Naive thymus-derived CD4-positive, alpha-beta T cell (primary cell): ENCODE results near the gene WDFY3. TPM values are rescaled to one million over a fixed set of nuclear protein-coding genes. Genes with fewer than 3 reads are reported as not detected.

Experiments
- ATAC-seq: fragments of 150-1000 bp; cut with Tn5 transposase; 2 replicates; pipeline ENCODE4 v1.10.0; 2021; ENCODE audit warnings: mild to moderate bottlenecking, moderate library complexity
- CTCF ChIA-PET: fragments of 350-600 bp; sonication (Branson Sonifier 250); formaldehyde crosslinking; loops from one replicate; lab custom pipeline; 2021; ENCODE audit warnings: antibody characterized with exemption; lab: Charles Lee
- POLR2A ChIA-PET: fragments of 350-600 bp; sonication (Branson Sonifier 250); formaldehyde crosslinking; loops from one replicate; lab custom pipeline; 2021; ENCODE audit warnings: antibody characterized with exemption, inconsistent platforms; lab: Charles Lee
- DNase-seq, 9 donors: peaks; one replicate each; pipeline versions ENCODE4 v3.0.0 to v3.0.0-alpha.2; 2020 to 2022; ENCODE audit warnings: mixed read lengths in 1 of 9
- H3K27ac ChIP-seq: one replicate; pipeline ENCODE4 v1.7.0; 2013; ENCODE audit warnings: mild to moderate bottlenecking, low read depth, low read length, moderate library complexity
- H3K27me3 ChIP-seq, 2 donors: one replicate each; pipeline ENCODE4 v1.7.0; 2013; ENCODE audit warnings: low read length in 2 of 2, mild to moderate bottlenecking in 2 of 2, moderate library complexity in 2 of 2; ENCODE audit not compliant: control insufficient read depth in 2 of 2, insufficient read depth in 2 of 2
- H3K36me3 ChIP-seq, 3 experiments: 1 replicate in 2 of 3; 2 replicates in 1 of 3; pipeline ENCODE4 v1.7.0; 2013; ENCODE audit warnings: low read length in 3 of 3, mild to moderate bottlenecking in 3 of 3, moderate library complexity in 1 of 3; ENCODE audit not compliant: insufficient read depth in 3 of 3, control insufficient read depth in 2 of 3
- H3K4me1 ChIP-seq, 2 donors: one replicate each; pipeline ENCODE4 v1.7.0; 2013; ENCODE audit warnings: low read length in 2 of 2, mild to moderate bottlenecking in 2 of 2, moderate library complexity in 1 of 2; ENCODE audit not compliant: control insufficient read depth in 2 of 2, insufficient read depth in 2 of 2
- H3K4me3 ChIP-seq: 2 replicates; pipeline ENCODE4 v1.7.0; 2013; ENCODE audit warnings: mild to moderate bottlenecking, low read length
- H3K9me3 ChIP-seq, 3 experiments: 1 replicate in 2 of 3; 2 replicates in 1 of 3; pipeline ENCODE4 v1.7.0; 2013; ENCODE audit warnings: low read length in 3 of 3; ENCODE audit not compliant: control insufficient read depth in 2 of 3
- H3K27ac Mint-ChIP-seq, 9 donors: one replicate each; pipeline ENCODE4 v1.8.0; 2020 to 2022; ENCODE audit warnings: mixed read lengths in 9 of 9, mild to moderate bottlenecking in 8 of 9, moderate library complexity in 5 of 9, inconsistent platforms in 2 of 9
- H3K27me3 Mint-ChIP-seq, 5 donors: one replicate each; pipeline ENCODE4 v1.8.0; 2021 to 2022; ENCODE audit warnings: mixed read lengths in 5 of 5, mild to moderate bottlenecking in 1 of 5
- H3K36me3 Mint-ChIP-seq, 5 donors: one replicate each; pipeline ENCODE4 v1.8.0; 2020 to 2022; ENCODE audit warnings: mixed read lengths in 5 of 5, mild to moderate bottlenecking in 3 of 5, inconsistent platforms in 1 of 5
- H3K4me1 Mint-ChIP-seq, 7 donors: one replicate each; pipeline ENCODE4 v1.8.0; 2020 to 2022; ENCODE audit warnings: mixed read lengths in 7 of 7, mild to moderate bottlenecking in 3 of 7, inconsistent platforms in 1 of 7
- H3K4me3 Mint-ChIP-seq, 10 donors: one replicate each; pipeline ENCODE4 v1.8.0; 2020 to 2022; ENCODE audit warnings: mild to moderate bottlenecking in 10 of 10, mixed read lengths in 10 of 10, moderate library complexity in 6 of 10, inconsistent platforms in 2 of 10
- H3K9me3 Mint-ChIP-seq, 11 donors: one replicate each; pipeline ENCODE4 v1.8.0; 2020 to 2022; ENCODE audit warnings: mixed read lengths in 11 of 11, mild to moderate bottlenecking in 4 of 11, inconsistent platforms in 1 of 11, moderate library complexity in 1 of 11
- intact Hi-C, 2 donors: fragments of 100-400 bp; cut with micrococcal nuclease; formaldehyde crosslinking; loops; one replicate each; pipeline ENCODE4 v1.15.1; 2023
- polyA plus RNA-seq, 2 donors: library from polyadenylated mRNA; unstranded; fragments of 300-500 nt; fragmentation: Illumina TruSeq; gene quantifications; one replicate each; pipeline ENCODE4 v1.2.3, GENCODE V29; 2021
- total RNA-seq, 6 experiments: library from RNA in 5 of 6; stranded (reverse) in 5 of 6; gene quantifications; 1 replicate in 5 of 6; 2 replicates in 1 of 6; pipeline ENCODE4 v1.2.3 and lab custom pipeline; 2021 to 2026

Gene WDFY3
- total and polyA plus RNA-seq, 7 experiments from 2014 or later: 0.07 to 31.4 (median 1.6) TPM; not detected in 2

GRCh38 chr4:84927428-84927827 is 39.1 kb downstream of the WDFY3 start:
- Histone ChIP-seq H3K4me1 (no peaks in the 10 kb centered on the region), H3K9me3 (no peaks in the 10 kb centered on the region), H3K4me3 (no peak overlapping the region), H3K36me3 (no peaks in the 10 kb centered on the region), H3K27ac (no peak overlapping the region), H3K27me3 (no peaks in the 10 kb centered on the region)
- ATAC-seq: no peak
- Mint-ChIP-seq H3K27ac (no peak overlapping the region), H3K9me3 (peaks cover 0 to 4% (median 0%) of the 10 kb centered on the region in 11 donors), H3K27me3 (peaks cover 0 to 2% (median 0%) of the 10 kb centered on the region in 5 donors), H3K4me3 (no peak overlapping the region), H3K36me3 (no peaks in the 10 kb centered on the region), H3K4me1 (no peaks in the 10 kb centered on the region)
- POLR2A ChIA-PET: no interaction called here
- no peak for DNase-seq
- intact Hi-C loops: no loop called here
- CTCF ChIA-PET: no interaction called here

- H3K27ac Mint-ChIP-seq: no peak overlapping the region
- H3K36me3 ChIP-seq: no peaks in the 10 kb centered on the region
- no peak for ATAC-seq
These were observed 40.9 kb downstream of the WDFY3 start for GRCh38 chr4:84925558-84925957.

GRCh38 chr4:84924434-84924833 is 42.1 kb downstream of the WDFY3 start:
- H3K36me3 Mint-ChIP-seq: no peaks in the 10 kb centered on the region
- Histone ChIP-seq H3K36me3 (no peaks in the 10 kb centered on the region), H3K27me3 (no peaks in the 10 kb centered on the region), H3K9me3 (no peaks in the 10 kb centered on the region), H3K27ac (no peak overlapping the region), H3K4me3 (no peak overlapping the region), H3K4me1 (no peaks in the 10 kb centered on the region)
- intact Hi-C loops: no loop called here
- H3K4me3 Mint-ChIP-seq: no peak overlapping the region
- H3K27ac Mint-ChIP-seq: no peak overlapping the region
- ATAC-seq (no peak), DNase-seq (no peak)
- H3K4me1 Mint-ChIP-seq: no peaks in the 10 kb centered on the region
- H3K9me3 Mint-ChIP-seq: peaks cover 0 to 5% (median 0%) of the 10 kb centered on the region in 11 donors
- peaks cover 0 to 5% (median 0%) of the 10 kb centered on the region in 5 donors for H3K27me3 Mint-ChIP-seq
- ChIA-PET CTCF (no interaction called here), POLR2A (no interaction called here)

More at GRCh38 chr4:84925558-84925957, 40.9 kb downstream of the WDFY3 start:
- intact Hi-C loops: no loop called here
- Mint-ChIP-seq H3K4me3 (no peak overlapping the region), H3K4me1 (no peaks in the 10 kb centered on the region), H3K27me3 (peaks cover 0 to 5% (median 0%) of the 10 kb centered on the region in 5 donors), H3K9me3 (peaks cover 0 to 4% (median 0%) of the 10 kb centered on the region in 11 donors), H3K36me3 (no peaks in the 10 kb centered on the region)
- CTCF ChIA-PET: no interaction called here
- POLR2A ChIA-PET: no interaction called here
- Histone ChIP-seq H3K27ac (no peak overlapping the region), H3K4me3 (no peak overlapping the region), H3K4me1 (no peaks in the 10 kb centered on the region), H3K27me3 (no peaks in the 10 kb centered on the region), H3K9me3 (no peaks in the 10 kb centered on the region)
- DNase-seq: no peak

- Histone ChIP-seq H3K36me3 (no peaks in the 10 kb centered on the region), H3K9me3 (no peaks in the 10 kb centered on the region), H3K4me3 (no peak overlapping the region), H3K27ac (no peak overlapping the region), H3K4me1 (no peaks in the 10 kb centered on the region), H3K27me3 (no peaks in the 10 kb centered on the region)
- Mint-ChIP-seq H3K27me3 (peaks cover 0 to 5% (median 0%) of the 10 kb centered on the region in 5 donors), H3K4me3 (no peak overlapping the region), H3K27ac (peak overlapping the region in 1 of 9 donors; percentile 37), H3K4me1 (no peaks in the 10 kb centered on the region), H3K36me3 (no peaks in the 10 kb centered on the region), H3K9me3 (peaks cover 0 to 5% (median 0%) of the 10 kb centered on the region in 11 donors)
- DNase-seq: no peak
- ChIA-PET CTCF (no interaction called here), POLR2A (no interaction called here)
- intact Hi-C loops: no loop called here
- no peak for ATAC-seq
These were observed 45.9 kb downstream of the WDFY3 start for GRCh38 chr4:84920617-84921016.

DNA sequence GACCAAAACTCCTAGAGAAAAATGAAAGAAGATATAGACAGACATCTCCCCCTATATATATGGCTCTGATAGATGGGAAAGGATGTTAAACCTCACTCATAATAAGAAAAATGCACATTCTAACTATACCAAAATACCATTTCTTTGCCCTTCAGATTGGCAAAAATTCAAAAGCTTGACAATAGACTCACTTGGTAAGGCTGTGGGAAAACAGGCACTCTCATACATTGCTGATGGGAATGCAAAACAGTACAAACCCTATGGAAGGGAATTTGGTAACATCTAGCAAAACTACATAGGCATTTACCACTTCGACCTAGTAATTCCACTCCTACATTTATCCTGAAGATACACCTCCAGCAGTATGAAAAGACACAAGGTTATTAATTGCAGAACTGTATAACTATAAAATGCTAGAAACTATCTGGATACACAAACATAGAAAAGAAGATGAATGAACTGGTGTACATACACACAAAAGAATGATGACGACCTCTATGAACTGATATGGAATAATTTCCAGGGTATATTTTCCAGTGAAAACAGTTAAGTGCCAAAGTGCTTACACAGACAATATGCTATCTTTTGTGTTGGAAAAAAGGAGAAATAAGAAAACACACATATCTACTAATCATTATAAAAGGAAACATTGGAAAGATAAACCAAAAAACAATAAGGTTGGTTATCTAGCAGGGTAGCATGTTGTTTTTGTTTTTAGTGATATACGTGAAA is 48.5 kb downstream of the WDFY3 start:
- H3K4me3 Mint-ChIP-seq: no peak overlapping the region
- H3K36me3 Mint-ChIP-seq: no peaks in the 10 kb centered on the region
- H3K9me3 Mint-ChIP-seq: peaks cover 0 to 5% (median 0%) of the 10 kb centered on the region in 11 donors
- peaks cover 0 to 5% (median 3%) of the 10 kb centered on the region in 5 donors for H3K27me3 Mint-ChIP-seq
- DNase-seq: no peak
- Histone ChIP-seq H3K27ac (no peak overlapping the region), H3K4me1 (no peaks in the 10 kb centered on the region), H3K9me3 (no peaks in the 10 kb centered on the region), H3K36me3 (no peaks in the 10 kb centered on the region), H3K4me3 (no peak overlapping the region), H3K27me3 (no peaks in the 10 kb centered on the region)
- no peak overlapping the region for H3K27ac Mint-ChIP-seq
- H3K4me1 Mint-ChIP-seq: no peaks in the 10 kb centered on the region
- no peak for ATAC-seq
- intact Hi-C loops: no loop called here
- CTCF ChIA-PET: no interaction called here
- POLR2A ChIA-PET: no interaction called here

GRCh38 chr4:84917086-84917821 is 49.2 kb downstream of the WDFY3 start:
- ATAC-seq (no peak), DNase-seq (no peak)
- peaks cover 0 to 3% (median under 1%) of the 10 kb centered on the region in 5 donors for H3K27me3 Mint-ChIP-seq
- intact Hi-C loops: no loop called here
- H3K4me1 ChIP-seq: no peaks in the 10 kb centered on the region
- ChIA-PET POLR2A (no interaction called here), CTCF (no interaction called here)
- no peaks in the 10 kb centered on the region for H3K9me3 ChIP-seq
- H3K4me3 ChIP-seq: no peak overlapping the region
- H3K4me3 Mint-ChIP-seq: no peak overlapping the region
- H3K27ac Mint-ChIP-seq: no peak overlapping the region
- H3K27ac ChIP-seq: no peak overlapping the region
- H3K27me3 ChIP-seq: no peaks in the 10 kb centered on the region
- H3K4me1 Mint-ChIP-seq: no peaks in the 10 kb centered on the region
- no peaks in the 10 kb centered on the region for H3K36me3 ChIP-seq
- peaks cover 0 to 5% (median 0%) of the 10 kb centered on the region in 11 donors for H3K9me3 Mint-ChIP-seq
- H3K36me3 Mint-ChIP-seq: no peaks in the 10 kb centered on the region
